ENCODE measurements around the gene GNG3. TPM values are rescaled to one million over a fixed set of nuclear protein-coding genes. Genes with fewer than 3 reads are reported as not detected.
"Not testable (repeated sequence)": the region's sequence is repeated elsewhere in the genome, so short reads cannot be mapped to it uniquely, and the experiment has no call there.

Gene GNG3
- total RNA-seq, 1 donor from 2014 or later, result not detected

DNA sequence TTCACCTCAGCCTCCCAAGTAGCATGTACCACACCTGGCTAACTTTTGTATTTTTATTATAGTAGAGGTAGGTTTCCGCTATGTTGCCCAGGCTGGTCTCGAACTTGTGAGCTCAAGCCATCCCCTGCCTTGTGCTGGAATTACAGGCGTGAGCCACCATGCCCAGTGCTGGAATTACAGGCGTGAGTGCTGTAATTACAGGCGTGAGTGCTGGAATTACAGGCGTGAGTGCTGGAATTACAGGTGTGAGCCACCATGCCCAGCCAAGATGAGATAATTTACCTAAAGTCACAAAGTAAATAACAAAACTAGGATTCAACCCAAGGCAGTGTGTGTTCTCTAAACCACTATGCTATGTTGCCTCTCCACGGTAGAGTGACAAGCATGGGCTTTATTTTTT, 25.0 kb upstream of the GNG3 start:
- DNase-seq (no peak), ATAC-seq (no peak)
- intact Hi-C loops (cut with micrococcal nuclease), result no loop called here

DNA sequence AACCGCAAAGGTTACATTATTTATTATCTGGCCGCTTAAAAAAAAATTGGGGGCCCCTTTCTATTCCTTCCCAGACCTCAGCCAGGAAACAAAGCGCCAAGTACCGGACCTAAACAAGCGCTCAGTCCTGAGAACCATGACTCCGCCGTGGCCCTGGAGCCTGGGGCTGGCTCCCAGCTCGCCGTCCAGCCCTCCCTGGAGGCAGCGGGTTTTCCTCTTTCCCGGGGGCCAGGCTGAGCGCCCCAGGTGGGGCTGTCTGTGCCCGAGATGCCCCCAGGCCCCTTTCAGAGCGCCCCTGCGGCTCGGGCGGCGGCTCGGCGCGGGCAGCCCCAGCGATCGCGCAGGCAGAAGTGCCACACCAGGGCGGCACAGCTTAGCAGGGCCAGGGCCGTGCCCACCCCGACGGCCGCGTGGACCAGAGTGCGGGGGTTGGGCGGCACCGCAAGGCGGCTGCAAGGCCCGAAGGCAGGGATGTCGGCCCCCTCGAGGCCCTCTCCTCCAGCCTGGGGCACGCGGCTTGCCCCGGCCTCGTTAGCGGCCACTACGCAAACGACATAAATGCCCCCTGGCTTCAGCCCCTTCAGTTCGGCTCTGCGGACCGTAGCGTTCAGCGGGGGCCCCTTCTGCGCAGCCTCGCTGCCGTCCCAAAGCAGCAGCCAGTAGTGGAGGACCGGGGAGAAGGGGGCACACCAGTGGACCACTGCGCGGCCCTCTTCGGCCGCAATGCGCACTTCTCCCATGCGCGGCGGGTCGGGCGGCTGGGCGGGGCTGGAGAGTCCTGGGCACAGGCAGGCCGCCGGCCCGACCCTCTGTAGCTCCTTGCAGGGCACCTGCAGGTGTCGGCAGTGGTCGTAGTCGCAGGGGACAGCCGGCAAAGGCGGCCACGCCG, 19.7 kb upstream of the GNG3 start:
- DNase-seq (peak; percentile 55), ATAC-seq (peak; percentile 30)
- intact Hi-C loops (cut with micrococcal nuclease), result no loop called here

DNA sequence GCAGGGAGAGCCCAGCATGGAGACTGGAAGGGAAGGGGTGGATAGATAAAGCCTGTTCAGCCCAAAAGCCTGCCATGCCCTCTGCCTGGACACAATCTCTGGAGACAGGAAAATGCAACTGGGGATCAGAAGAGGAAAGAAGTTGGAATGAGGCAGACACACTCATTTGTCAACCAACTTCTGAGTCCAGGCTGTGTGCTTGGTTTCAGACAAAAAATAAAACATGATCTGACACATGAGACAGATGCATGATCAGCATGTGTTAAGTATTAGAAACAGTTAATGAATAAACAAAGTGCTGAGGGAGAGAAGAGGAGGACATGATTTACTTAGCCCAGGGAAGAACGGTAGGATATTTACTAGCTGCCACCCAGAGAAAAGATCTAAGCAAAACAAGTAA, 19.0 kb upstream of the GNG3 start:
- no peak for ATAC-seq
- intact Hi-C loops (cut with micrococcal nuclease), result no loop called here
- no peak for DNase-seq

- intact Hi-C loops (cut with micrococcal nuclease), result no loop called here
- ATAC-seq (peak; percentile 89), DNase-seq (peak; percentile 81)
These were observed 17.9 kb upstream of the GNG3 start, which contains the start of gene LRRN4CL for GRCh38 chr11:62689421-62690183. Gene LRRN4CL (minus strand): TSS chr11:62689530. CDS start chr11:62688508, 1,022 bp downstream.

DNA sequence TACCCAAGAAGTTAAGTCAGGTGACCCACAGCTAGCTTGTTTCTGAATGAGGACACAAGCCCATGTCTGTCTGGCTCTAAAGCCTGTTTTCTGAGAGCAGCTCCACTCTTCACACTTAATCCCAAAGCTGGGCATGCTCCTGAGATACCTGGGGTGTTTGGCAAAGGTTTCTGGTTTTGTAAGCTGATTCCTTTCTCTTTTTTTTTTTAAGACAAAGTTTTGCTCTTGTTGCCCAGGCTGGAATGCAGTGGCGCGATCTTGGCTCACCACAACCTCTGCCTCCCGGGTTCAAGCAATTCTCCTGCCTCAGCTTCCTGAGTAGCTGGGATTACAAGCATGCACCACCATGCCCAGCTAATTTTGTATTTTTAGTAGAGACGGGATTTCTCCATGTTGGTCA, 13.9 kb upstream of the GNG3 start:
- ATAC-seq; DNase-seq; intact Hi-C loops (cut with micrococcal nuclease): not testable (repeated sequence)

DNA sequence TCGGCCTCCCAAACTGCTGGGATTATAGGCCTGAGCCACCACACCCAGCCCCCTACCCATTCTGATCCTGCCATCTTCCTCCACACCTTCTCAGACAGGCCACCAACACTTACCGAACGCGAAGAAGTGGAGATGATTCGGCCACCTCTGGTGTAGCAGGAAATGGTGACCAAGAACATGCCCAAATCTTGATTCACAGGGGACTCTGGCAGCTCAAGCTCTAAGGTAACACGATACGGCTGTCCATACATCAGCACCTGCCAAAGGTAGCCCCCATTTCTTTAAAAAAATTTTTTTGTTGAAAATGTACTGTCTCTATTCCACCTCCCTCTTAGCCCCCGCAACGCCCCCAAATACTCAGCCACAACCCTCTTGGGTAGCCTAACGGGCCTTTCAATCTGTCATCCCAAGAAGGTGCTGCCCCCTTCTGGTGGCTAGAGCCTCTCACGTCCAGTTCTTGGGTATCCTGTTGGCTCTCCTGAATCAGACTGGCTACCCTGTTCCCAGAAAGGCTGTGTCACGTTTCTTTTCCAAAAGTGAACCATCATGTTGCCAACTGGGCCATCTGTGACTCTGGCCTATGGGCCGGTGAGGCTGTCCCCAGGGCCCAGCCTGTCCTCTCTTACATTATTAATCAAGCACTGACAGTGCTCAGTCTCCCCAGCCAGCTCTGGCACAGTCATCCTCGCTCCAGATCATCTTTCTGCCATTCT, 12.9 kb upstream of the GNG3 start:
- intact Hi-C loops (cut with micrococcal nuclease), result no loop called here
- DNase-seq (peak; percentile 83), ATAC-seq (peak; percentile 80)

GRCh38 chr11:62702246-62702645, 5.2 kb upstream of the GNG3 start:
- ATAC-seq, result no peak
- no peak for DNase-seq
- intact Hi-C loops (cut with micrococcal nuclease), result no loop called here

DNA sequence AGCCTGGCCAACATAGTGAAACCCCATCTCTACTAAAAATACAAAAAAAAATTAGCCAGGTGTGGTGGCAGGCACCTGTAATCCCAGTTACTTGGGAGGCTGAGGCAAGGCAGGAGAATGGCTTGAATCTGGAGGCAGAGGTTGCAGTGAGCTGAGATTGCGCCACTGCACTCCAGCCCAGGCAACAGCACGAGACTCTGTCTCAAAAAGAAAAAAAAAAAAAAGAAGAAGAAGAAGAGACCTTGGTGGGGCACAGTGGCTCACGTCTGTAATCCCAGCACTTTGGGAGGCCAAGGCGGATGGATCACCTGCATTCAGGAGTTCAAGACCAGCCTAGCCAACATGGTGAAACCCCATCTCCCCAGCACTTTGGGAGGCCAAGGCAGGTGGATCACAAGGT, 3.6 kb upstream of the GNG3 start:
- DNase-seq; intact Hi-C loops (cut with micrococcal nuclease); ATAC-seq: not testable (repeated sequence)

DNA sequence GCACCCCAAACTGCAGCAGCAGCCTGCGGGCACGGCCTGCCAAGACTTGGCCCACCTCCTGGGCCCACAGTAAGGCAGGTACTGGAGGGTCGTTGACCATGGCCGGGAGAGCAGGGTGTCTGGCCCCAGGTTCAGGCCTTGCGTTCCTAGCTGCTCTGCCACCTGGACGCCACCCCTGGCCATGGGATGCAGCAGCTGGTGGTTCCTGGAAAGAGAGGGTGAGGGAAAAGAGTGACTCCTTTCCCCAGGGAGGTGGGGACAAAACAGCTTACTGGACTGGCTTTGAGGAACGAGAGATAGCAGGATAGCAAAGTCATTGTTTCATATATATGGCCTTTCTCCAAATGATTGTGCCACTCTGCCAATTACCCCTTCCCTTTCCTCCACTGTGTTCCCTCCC, 2.1 kb upstream of the GNG3 start:
- ATAC-seq (no peak), DNase-seq (no peak)
- intact Hi-C loops (cut with micrococcal nuclease), result no loop called here

- ATAC-seq, result peak; percentile 84
- DNase-seq, result peak; percentile 98
- intact Hi-C loops (cut with micrococcal nuclease), result no loop called here
These were observed 1.3 kb upstream of the GNG3 start for GRCh38 chr11:62705880-62706849.

DNA sequence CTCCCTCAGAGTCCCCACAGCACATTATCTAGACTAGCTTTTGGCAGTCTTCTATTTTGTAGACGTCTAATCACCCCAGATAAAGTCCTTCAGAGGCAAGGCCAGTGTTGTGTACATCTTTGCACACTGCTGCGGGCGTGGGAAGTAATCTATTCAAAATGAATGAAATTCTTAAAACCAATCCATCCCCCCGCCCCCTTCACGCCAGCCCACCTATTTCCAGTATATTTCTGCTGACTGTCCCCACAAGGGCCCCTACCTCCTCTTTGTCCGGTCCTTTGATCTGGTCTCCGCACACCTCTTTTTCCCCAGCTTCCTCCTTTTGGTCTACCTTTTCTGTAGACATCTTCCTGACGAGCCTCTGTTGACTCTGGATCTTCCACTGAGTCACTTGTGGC, 627 bp upstream of the GNG3 start:
- DNase-seq (no peak), ATAC-seq (no peak)
- intact Hi-C loops (cut with micrococcal nuclease), result no loop called here

- intact Hi-C loops (cut with micrococcal nuclease), result no loop called here
- ATAC-seq (no peak), DNase-seq (no peak)
These were observed 916 bp downstream of the GNG3 start for GRCh38 chr11:62708392-62708791.

DNA sequence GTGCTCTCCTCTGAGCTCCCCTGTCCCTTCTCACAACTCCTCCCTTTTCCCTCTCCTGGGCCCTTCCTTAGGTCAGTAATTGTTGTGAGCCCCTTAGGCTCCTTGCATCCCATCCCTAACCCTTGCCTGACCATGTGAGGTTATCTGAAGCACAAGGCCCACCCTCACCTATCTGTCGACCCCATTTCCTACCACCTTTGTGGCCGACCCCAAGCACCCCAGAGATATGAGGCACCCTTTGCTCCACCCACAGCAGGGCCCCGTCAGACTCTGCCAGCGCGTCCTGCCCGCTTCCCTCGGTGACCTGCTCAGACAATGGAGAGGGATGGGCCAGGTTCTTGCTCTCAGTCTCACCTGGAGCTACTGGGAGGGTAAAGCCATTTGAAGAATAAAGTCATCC, 1.3 kb downstream of the GNG3 start:
- intact Hi-C loops (cut with micrococcal nuclease), result no loop called here
- ATAC-seq (peak; percentile 1), DNase-seq (no peak)

DNA sequence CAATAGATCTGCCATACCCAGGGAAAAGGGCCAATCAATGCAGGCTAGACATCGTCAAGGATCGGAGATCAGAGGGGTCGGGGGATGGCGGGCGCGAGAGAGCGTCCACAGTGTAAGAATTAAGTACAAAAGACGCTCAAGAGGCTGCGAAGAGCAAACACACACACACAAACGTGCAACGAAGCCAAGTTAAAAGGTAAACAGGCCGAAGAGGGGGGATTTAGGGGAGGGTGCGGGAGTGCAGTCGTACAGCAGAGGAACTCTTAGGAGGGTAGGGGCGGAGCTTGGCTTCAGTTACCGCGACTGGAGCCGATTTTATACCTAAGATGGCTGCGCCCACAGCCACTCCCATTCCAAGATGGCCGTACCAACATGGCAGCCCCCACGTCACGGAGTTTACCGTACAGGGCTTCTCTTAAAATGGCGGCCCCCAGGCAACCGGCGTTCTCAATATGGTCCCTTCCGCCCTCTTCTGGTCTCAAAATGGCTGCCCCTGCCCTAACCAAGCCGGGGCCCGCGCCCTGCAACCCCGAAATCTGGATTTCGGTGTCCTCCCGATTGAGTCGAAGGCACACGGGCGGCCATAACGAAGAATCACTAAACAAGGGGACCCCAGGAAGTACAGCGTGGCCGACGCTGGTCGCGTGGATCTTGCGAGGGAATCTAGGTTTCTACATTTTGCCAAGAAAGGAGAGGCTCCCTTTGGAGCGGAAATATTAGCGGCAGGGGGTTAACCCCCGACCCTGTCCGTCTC, 1.9 kb downstream of the GNG3 start:
- DNase-seq (peak; percentile 98), ATAC-seq (peak; percentile 81)
- intact Hi-C loops (cut with micrococcal nuclease), result no loop called here

DNA sequence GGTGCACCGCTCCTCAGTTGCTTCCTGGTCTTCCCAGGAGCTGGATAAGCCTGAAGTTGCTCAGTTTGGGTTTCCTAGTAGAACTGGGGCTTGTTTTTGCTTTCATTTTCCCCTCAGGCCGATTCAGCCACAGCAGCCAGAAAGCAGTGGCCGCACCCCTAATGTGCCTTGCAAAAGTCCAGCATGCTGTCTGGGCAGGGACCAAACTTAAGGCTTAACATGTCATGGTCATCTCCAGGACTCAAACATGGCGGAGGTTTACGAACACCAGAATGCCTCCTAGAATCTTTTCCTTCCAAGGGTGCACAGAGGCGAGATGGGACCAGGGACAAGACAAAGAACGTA, 2.5 kb downstream of the GNG3 start:
- ATAC-seq (no peak), DNase-seq (no peak)
- intact Hi-C loops (cut with micrococcal nuclease), result no loop called here

GRCh38 chr11:62712276-62712812, 4.9 kb downstream of the GNG3 start:
- intact Hi-C loops (cut with micrococcal nuclease), result no loop called here
- no peak for DNase-seq
- ATAC-seq, result no peak

- DNase-seq, result no peak
- ATAC-seq, result no peak
- intact Hi-C loops (cut with micrococcal nuclease), result no loop called here
These were observed 5.4 kb downstream of the GNG3 start for GRCh38 chr11:62712861-62713260.

GRCh38 chr11:62713343-62713742, 5.9 kb downstream of the GNG3 start:
- DNase-seq, result no peak
- ATAC-seq, result peak; percentile 13
- intact Hi-C loops (cut with micrococcal nuclease), result no loop called here

Measured in left ventricle myocardium superior (tissue), 1 donor.